GM12878 (cell line): Measurements from ENCODE around the gene TCEANC. TPM values are rescaled to one million over a fixed set of nuclear protein-coding genes. Genes with fewer than 3 reads are reported as not detected.

Experiments used
- ATAC-seq: fragments of 200-7000 bp; cut with Tn5 transposase; 3 replicates; pipeline ENCODE4 v1.9.1; 2020; ENCODE audit warnings: mild to moderate bottlenecking, moderate library complexity
- BruUV-seq: library from RNA; stranded (reverse); fragments of 400-500 nt; replicated peaks from 2 replicates; lab custom pipeline; 2021; lab: Mats Ljungman, UMichigan
- CTCF ChIA-PET: fragments of 300-600 bp; sonication (Branson Sonifier 250); formaldehyde crosslinking; extraction: SDS; loops from one replicate; lab custom pipeline; 2021; ENCODE audit warnings: inconsistent platforms; lab: Yijun Ruan, JAX
- POLR2A ChIA-PET: fragments of 350-600 bp; formaldehyde crosslinking; extraction: SDS; loops from one replicate; lab custom pipeline; 2021; ENCODE audit warnings: inconsistent platforms; lab: Charles Lee
- RAD21 ChIA-PET: fragments of 300-600 bp; sonication (Branson Sonifier 250); formaldehyde crosslinking; loops from one replicate; lab custom pipeline; 2023; ENCODE audit warnings: antibody characterized with exemption; ENCODE audit not compliant: unreplicated experiment; lab: Charles Lee
- SMC1A ChIA-PET: fragments of 300-600 bp; sonication (Branson Sonifier 250); formaldehyde crosslinking; loops from one replicate; lab custom pipeline; 2023; ENCODE audit not compliant: unreplicated experiment, uncharacterized antibody; lab: Charles Lee
- DNase-seq: peaks from one replicate; pipeline ENCODE4 v3.0.0-alpha.2; 2011; ENCODE audit warnings: low read depth, low spot score
- FAIRE-seq: peaks from 3 replicates; lab custom pipeline; 2011; peaks lifted over from hg19 to GRCh38; lab: Jason Lieb, UNC
- H2AFZ ChIP-seq: 2 replicates; pipeline ENCODE4 v1.6.0; 2011; ENCODE audit warnings: low read depth, low read length, control low read depth; ENCODE audit not compliant: control insufficient read depth
- H3K27ac ChIP-seq: 2 replicates; pipeline ENCODE4 v1.5.1; 2011; ENCODE audit warnings: control low read depth; ENCODE audit not compliant: control insufficient read depth, insufficient read depth
- H3K27me3 ChIP-seq, 2 experiments: replicated peaks in 1 of 2; 2 replicates each; pipeline versions ENCODE4 v1.6.0 to v1.6.1; 2011; ENCODE audit warnings: low read length in 1 of 2; ENCODE audit not compliant: control insufficient read depth in 2 of 2, insufficient read depth in 2 of 2
- H3K36me3 ChIP-seq, 2 experiments: 2 replicates each; pipeline ENCODE4 v1.5.1; 2011; ENCODE audit warnings: low read length in 1 of 2; ENCODE audit not compliant: control insufficient read depth in 2 of 2, insufficient read depth in 2 of 2
- H3K4me1 ChIP-seq: 2 replicates; pipeline ENCODE4 v1.6.1; 2011; ENCODE audit warnings: mild to moderate bottlenecking, low read length, moderate library complexity, mixed read lengths; ENCODE audit not compliant: control insufficient read depth, insufficient read depth
- H3K4me2 ChIP-seq: 2 replicates; pipeline ENCODE4 v1.6.0; 2011; ENCODE audit warnings: control low read depth; ENCODE audit not compliant: control insufficient read depth, insufficient read depth
- H3K4me3 ChIP-seq: fragments of 200-600 bp; sonication (generic); 2 replicates; pipeline ENCODE4 v1.5.1; 2016
- H3K79me2 ChIP-seq: 2 replicates; pipeline ENCODE4 v1.6.0; 2011; ENCODE audit warnings: low read length; ENCODE audit not compliant: control insufficient read depth, insufficient read depth
- H3K9ac ChIP-seq: 2 replicates; pipeline ENCODE4 v1.8.0; 2011; ENCODE audit warnings: low read length, control low read depth, mixed read lengths; ENCODE audit not compliant: control insufficient read depth, insufficient read depth
- H3K9me3 ChIP-seq: replicated peaks from 3 replicates; pipeline ENCODE4 v1.5.1; 2011; ENCODE audit warnings: mild to moderate bottlenecking, low read length; ENCODE audit not compliant: control insufficient read depth, insufficient read depth
- H4K20me1 ChIP-seq: 2 replicates; pipeline ENCODE4 v1.6.0; 2011; ENCODE audit not compliant: control insufficient read depth, insufficient read depth
- BHLHE40 ChIP-seq, 2 experiments: fragments of 450-650 bp in 1 of 2; IDR thresholded peaks; 2 replicates each; pipeline ENCODE4 v1.6.1; 2011 to 2017; ENCODE audit warnings: low read depth in 2 of 2, borderline replicate concordance in 1 of 2, improper control_type of control experiment in 1 of 2, low read length in 1 of 2, mild to moderate bottlenecking in 1 of 2
- FOXK2 ChIP-seq: fragments of 450-650 bp; IDR thresholded peaks from 2 replicates; pipeline ENCODE4 v1.6.1; 2017; ENCODE audit warnings: mild to moderate bottlenecking, moderate library complexity
- HCFC1 ChIP-seq: fragments of 150-350 bp; IDR thresholded peaks from 2 replicates; pipeline ENCODE4 v1.6.1; 2014; ENCODE audit warnings: low read length
- MTA2 ChIP-seq: fragments of 450-650 bp; IDR thresholded peaks from 2 replicates; pipeline ENCODE4 v1.6.1; 2016; ENCODE audit warnings: low read depth, mild to moderate bottlenecking, moderate library complexity
- MYB ChIP-seq: fragments of 150-350 bp; IDR thresholded peaks from 2 replicates; pipeline ENCODE4 v1.6.1; 2014; ENCODE audit warnings: mild to moderate bottlenecking, low read depth, low read length, borderline replicate concordance
- NFIC ChIP-seq: IDR thresholded peaks from 2 replicates; pipeline ENCODE4 v1.6.1; 2012; ENCODE audit warnings: low read depth, mild to moderate bottlenecking, inconsistent platforms, low read length, moderate library complexity
- NR2C1 ChIP-seq: fragments of 450-650 bp; IDR thresholded peaks from 2 replicates; pipeline ENCODE4 v1.6.1; 2017; ENCODE audit warnings: antibody characterized with exemption, mild to moderate bottlenecking, moderate library complexity
- PML ChIP-seq: IDR thresholded peaks from 2 replicates; pipeline ENCODE4 v1.6.1; 2012; ENCODE audit warnings: low read length, inconsistent platforms
- RBBP5 ChIP-seq: fragments of 200-600 bp; sonication (generic); conservative IDR thresholded peaks from 2 replicates; pipeline ENCODE4 v1.6.1; 2016
- RCOR1 ChIP-seq: conservative IDR thresholded peaks from 2 replicates; pipeline ENCODE4 v1.6.1; 2012; ENCODE audit warnings: low read depth, low read length, improper control_type of control experiment
- STAT3 ChIP-seq: IDR thresholded peaks from 2 replicates; pipeline ENCODE4 v1.6.1; 2011; ENCODE audit warnings: low read depth, low read length, improper control_type of control experiment
- TARDBP ChIP-seq: IDR thresholded peaks from 2 replicates; pipeline ENCODE4 v1.6.1; 2016; ENCODE audit warnings: borderline replicate concordance
- YY1 ChIP-seq: IDR thresholded peaks from 2 replicates; pipeline ENCODE4 v1.6.1; 2011; ENCODE audit warnings: low read depth, mild to moderate bottlenecking, low read length
- ZNF384 ChIP-seq: IDR thresholded peaks from 2 replicates; pipeline ENCODE4 v1.6.1; 2012; ENCODE audit warnings: low read depth, mild to moderate bottlenecking, low read length, improper control_type of control experiment, borderline replicate concordance
- WGBS: methylation state at CpG from one replicate; pipeline ENCODE4 v1.1.6; 2016; ENCODE audit warnings: low lambda C conversion rate; ENCODE audit not compliant: insufficient replicate concordance, insufficient coverage; ENCODE audit errors: missing lambda C conversion rate; 5-methylcytosine and 5-hydroxymethylcytosine counted together
- in situ Hi-C: fragments of 300-500 bp; cut with MboI; formaldehyde crosslinking; loops from 9 replicates; pipeline ENCODE4 v1.14.3; 2018; ENCODE audit warnings: mixed read lengths
- intact Hi-C: fragments of 100-400 bp; cut with micrococcal nuclease; formaldehyde crosslinking; loops from one replicate; pipeline ENCODE4 v1.14.2; 2022; ENCODE audit not compliant: unreplicated experiment
- polyA plus RNA-seq, 11 experiments: library from polyadenylated mRNA; depleted of rRNA in 4 of 11; unstranded in 6 of 11; stranded (reverse) in 5 of 11; fragments of >200 nt; fragmentation: Nextera tagmentation in 4 of 11; fragmentation: Illumina TruSeq in 1 of 11; extraction: Ambion mirVana in 4 of 11; extraction: Trizol in 1 of 11; gene quantifications; 1 replicate in 1 of 11; 2 replicates in 10 of 11; pipeline versions ENCODE4 v1.2.1 to v1.2.3, GENCODE V29; 2011 to 2016; ENCODE audit warnings: inconsistent platforms in 2 of 11, missing spikeins in 2 of 11, low read depth in 1 of 11
- total RNA-seq, 4 experiments: library from RNA; depleted of rRNA in 3 of 4; stranded (reverse); fragments of >200 nt in 3 of 4; fragmentation: Illumina TruSeq in 1 of 4; extraction: Trizol in 1 of 4; gene quantifications; 2 replicates each; pipeline versions ENCODE4 v1.2.1 to v1.2.3, GENCODE V29; 2013 to 2021
- TF ChIP-seq, protein P1 (sequence below): fragments of 450-650 bp; IDR thresholded peaks from 2 replicates; pipeline ENCODE4 v1.6.1; 2018; ENCODE audit warnings: borderline replicate concordance, mild to moderate bottlenecking; ENCODE audit not compliant: partially characterized antibody
- TF ChIP-seq, protein P2 (sequence below): IDR thresholded peaks from 2 replicates; pipeline ENCODE4 v1.6.1; 2011; ENCODE audit warnings: borderline replicate concordance, low read depth, mild to moderate bottlenecking, moderate library complexity, mixed read lengths, low read length; ENCODE audit not compliant: insufficient read depth; ENCODE audit errors: extremely low read length
- TF ChIP-seq, protein P3 (sequence below): IDR thresholded peaks from 2 replicates; pipeline ENCODE4 v1.6.1; 2012; ENCODE audit warnings: low read depth, low read length, improper control_type of control experiment
- TF ChIP-seq, protein P4 (sequence below): fragments of 450-650 bp; IDR thresholded peaks from 2 replicates; pipeline ENCODE4 v1.6.1; 2017; ENCODE audit warnings: antibody characterized with exemption, mild to moderate bottlenecking, moderate library complexity

TCEANC gene
- total and polyA plus RNA-seq, 10 of the 15 experiments (the other 5 are each of a cell fraction or from before 2014, with no cell fraction given): 1.1 to 4.9 (median 2.9) TPM

DNA sequence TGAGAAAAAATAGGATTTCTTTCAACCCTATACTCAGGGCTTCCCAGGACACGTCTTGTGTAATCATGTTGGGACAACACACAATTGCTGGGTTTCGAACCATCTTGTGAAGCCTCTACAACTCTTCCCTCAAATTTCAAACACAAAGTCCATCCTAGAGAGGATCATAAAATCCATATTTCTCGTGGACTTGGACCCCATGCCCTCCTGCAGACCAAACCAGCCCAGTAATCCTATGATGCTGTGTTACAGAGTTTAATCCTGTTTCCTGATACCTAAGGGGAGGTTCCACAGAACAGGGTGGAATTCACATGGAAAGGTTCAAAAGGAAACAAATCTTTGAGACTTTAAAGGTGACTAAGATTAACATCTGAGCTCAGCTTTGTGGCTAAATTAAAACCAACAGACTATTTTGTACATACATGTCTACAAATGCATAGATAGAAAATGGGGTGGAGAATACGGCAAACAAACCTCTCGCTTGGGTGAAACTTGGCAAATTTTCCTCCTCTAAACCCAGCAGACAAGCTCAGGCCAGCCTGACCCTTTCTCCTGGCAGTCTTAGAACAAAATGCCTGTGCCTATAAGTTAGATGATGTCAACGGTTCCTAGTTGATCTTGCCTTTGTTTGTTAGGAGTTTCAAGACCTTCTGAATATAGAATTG, 45.5 kb upstream of the TCEANC start:
- POLR2A ChIA-PET: no interaction called here
- RAD21 ChIA-PET: no interaction called here
- no peaks in the 10 kb centered on the region for H3K79me2 ChIP-seq
- intact Hi-C loops (no loop called here), in situ Hi-C loops (no loop called here)
- no peak overlapping the region for H2AFZ ChIP-seq
- SMC1A ChIA-PET: interaction anchor here (1.1 to 1.4 kb wide), 2 partner anchors 17 to 99 kb away, joined by 3 read pairs; no protein-coding TSS in a partner anchor
- DNase-seq (no peak), FAIRE-seq (no peak), ATAC-seq (no peak)
- TF ChIP-seq RBBP5 (no peak), MYB (no peak), NR2C1 (no peak), BHLHE40 (IDR thresholded peaks at IDR 0.05; ENCODE audit: borderline replicate concordance in 1 of 2, low read depth in 2 of 2, low read length in 1 of 2) (no peak), MTA2 (no peak), STAT3 (no peak), ZNF384 (no peak), YY1 (no peak), RCOR1 (no peak), TARDBP (no peak), FOXK2 (no peak), NFIC (no peak), HCFC1 (no peak), PML (no peak)
- TF ChIP-seq, protein P1, sequence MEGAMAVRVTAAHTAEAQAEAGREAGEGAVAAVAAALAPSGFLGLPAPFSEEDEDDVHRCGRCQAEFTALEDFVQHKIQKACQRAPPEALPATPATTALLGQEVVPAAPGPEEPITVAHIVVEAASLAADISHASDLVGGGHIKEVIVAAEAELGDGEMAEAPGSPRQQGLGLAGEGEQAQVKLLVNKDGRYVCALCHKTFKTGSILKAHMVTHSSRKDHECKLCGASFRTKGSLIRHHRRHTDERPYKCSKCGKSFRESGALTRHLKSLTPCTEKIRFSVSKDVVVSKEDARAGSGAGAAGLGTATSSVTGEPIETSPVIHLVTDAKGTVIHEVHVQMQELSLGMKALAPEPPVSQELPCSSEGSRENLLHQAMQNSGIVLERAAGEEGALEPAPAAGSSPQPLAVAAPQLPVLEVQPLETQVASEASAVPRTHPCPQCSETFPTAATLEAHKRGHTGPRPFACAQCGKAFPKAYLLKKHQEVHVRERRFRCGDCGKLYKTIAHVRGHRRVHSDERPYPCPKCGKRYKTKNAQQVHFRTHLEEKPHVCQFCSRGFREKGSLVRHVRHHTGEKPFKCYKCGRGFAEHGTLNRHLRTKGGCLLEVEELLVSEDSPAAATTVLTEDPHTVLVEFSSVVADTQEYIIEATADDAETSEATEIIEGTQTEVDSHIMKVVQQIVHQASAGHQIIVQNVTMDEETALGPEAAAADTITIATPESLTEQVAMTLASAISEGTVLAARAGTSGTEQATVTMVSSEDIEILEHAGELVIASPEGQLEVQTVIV: no peak
- TF ChIP-seq, protein P2, sequence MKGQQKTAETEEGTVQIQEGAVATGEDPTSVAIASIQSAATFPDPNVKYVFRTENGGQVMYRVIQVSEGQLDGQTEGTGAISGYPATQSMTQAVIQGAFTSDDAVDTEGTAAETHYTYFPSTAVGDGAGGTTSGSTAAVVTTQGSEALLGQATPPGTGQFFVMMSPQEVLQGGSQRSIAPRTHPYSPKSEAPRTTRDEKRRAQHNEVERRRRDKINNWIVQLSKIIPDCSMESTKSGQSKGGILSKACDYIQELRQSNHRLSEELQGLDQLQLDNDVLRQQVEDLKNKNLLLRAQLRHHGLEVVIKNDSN: no peak
- TF ChIP-seq, protein P3, sequence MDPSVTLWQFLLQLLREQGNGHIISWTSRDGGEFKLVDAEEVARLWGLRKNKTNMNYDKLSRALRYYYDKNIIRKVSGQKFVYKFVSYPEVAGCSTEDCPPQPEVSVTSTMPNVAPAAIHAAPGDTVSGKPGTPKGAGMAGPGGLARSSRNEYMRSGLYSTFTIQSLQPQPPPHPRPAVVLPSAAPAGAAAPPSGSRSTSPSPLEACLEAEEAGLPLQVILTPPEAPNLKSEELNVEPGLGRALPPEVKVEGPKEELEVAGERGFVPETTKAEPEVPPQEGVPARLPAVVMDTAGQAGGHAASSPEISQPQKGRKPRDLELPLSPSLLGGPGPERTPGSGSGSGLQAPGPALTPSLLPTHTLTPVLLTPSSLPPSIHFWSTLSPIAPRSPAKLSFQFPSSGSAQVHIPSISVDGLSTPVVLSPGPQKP: no peak
- TF ChIP-seq, protein P4, sequence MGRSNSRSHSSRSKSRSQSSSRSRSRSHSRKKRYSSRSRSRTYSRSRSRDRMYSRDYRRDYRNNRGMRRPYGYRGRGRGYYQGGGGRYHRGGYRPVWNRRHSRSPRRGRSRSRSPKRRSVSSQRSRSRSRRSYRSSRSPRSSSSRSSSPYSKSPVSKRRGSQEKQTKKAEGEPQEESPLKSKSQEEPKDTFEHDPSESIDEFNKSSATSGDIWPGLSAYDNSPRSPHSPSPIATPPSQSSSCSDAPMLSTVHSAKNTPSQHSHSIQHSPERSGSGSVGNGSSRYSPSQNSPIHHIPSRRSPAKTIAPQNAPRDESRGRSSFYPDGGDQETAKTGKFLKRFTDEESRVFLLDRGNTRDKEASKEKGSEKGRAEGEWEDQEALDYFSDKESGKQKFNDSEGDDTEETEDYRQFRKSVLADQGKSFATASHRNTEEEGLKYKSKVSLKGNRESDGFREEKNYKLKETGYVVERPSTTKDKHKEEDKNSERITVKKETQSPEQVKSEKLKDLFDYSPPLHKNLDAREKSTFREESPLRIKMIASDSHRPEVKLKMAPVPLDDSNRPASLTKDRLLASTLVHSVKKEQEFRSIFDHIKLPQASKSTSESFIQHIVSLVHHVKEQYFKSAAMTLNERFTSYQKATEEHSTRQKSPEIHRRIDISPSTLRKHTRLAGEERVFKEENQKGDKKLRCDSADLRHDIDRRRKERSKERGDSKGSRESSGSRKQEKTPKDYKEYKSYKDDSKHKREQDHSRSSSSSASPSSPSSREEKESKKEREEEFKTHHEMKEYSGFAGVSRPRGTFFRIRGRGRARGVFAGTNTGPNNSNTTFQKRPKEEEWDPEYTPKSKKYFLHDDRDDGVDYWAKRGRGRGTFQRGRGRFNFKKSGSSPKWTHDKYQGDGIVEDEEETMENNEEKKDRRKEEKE: no peak
- 37% methylated on average over 6 of the region's 6 CpGs for WGBS
- no peak overlapping the region for H3K27ac ChIP-seq
- H3K9me3 ChIP-seq: no peaks in the 10 kb centered on the region
- H3K9ac ChIP-seq: no peak overlapping the region
- H3K4me3 ChIP-seq: no peak overlapping the region
- no peaks in the 10 kb centered on the region for H4K20me1 ChIP-seq
- BruUV-seq: no TSS peak
- CTCF ChIA-PET: interaction anchor here (1.0 to 2.0 kb wide), 3 partner anchors 9 to 39 kb away, joined by 3 to 5 read pairs (median 5); no protein-coding TSS in a partner anchor
- no peaks in the 10 kb centered on the region for H3K4me1 ChIP-seq
- H3K4me2 ChIP-seq: no peak overlapping the region
- H3K36me3 ChIP-seq: no peaks in the 10 kb centered on the region
- no peaks in the 10 kb centered on the region; a peak in 2 of 4 replicates for H3K27me3 ChIP-seq
